Nephron progenitor cell (in vitro differentiated cells): Measurements from ENCODE around the gene BCKDHA.

Source experiments
- DNase-seq: peaks from one replicate; pipeline ENCODE4 v3.0.0; 2021
- H3K27ac Mint-ChIP-seq: 2 replicates; pipeline ENCODE4 v1.8.0; 2021; ENCODE audit warnings: mild to moderate bottlenecking, moderate library complexity, mixed read lengths
- H3K27me3 Mint-ChIP-seq: 2 replicates; pipeline ENCODE4 v1.8.0; 2021; ENCODE audit warnings: mild to moderate bottlenecking, low read depth, mixed read lengths; ENCODE audit not compliant: poor library complexity
- H3K36me3 Mint-ChIP-seq: 2 replicates; pipeline ENCODE4 v1.8.0; 2021; ENCODE audit warnings: low read depth, mixed read lengths
- H3K4me1 Mint-ChIP-seq: 2 replicates; pipeline ENCODE4 v1.8.0; 2021; ENCODE audit warnings: mixed read lengths
- H3K4me3 Mint-ChIP-seq: 2 replicates; pipeline ENCODE4 v1.8.0; 2021; ENCODE audit warnings: mild to moderate bottlenecking, moderate library complexity, mixed read lengths
- H3K9me3 Mint-ChIP-seq: 2 replicates; pipeline ENCODE4 v1.8.0; 2021; ENCODE audit warnings: mild to moderate bottlenecking, moderate library complexity, mixed read lengths
- TF ChIP-seq, protein P1 (sequence below): fragments of 200-600 bp; sonication (generic); IDR thresholded peaks from 2 replicates; pipeline ENCODE4 v1.5.0; 2021; ENCODE audit warnings: antibody characterized with exemption

Gene BCKDHA

DNA sequence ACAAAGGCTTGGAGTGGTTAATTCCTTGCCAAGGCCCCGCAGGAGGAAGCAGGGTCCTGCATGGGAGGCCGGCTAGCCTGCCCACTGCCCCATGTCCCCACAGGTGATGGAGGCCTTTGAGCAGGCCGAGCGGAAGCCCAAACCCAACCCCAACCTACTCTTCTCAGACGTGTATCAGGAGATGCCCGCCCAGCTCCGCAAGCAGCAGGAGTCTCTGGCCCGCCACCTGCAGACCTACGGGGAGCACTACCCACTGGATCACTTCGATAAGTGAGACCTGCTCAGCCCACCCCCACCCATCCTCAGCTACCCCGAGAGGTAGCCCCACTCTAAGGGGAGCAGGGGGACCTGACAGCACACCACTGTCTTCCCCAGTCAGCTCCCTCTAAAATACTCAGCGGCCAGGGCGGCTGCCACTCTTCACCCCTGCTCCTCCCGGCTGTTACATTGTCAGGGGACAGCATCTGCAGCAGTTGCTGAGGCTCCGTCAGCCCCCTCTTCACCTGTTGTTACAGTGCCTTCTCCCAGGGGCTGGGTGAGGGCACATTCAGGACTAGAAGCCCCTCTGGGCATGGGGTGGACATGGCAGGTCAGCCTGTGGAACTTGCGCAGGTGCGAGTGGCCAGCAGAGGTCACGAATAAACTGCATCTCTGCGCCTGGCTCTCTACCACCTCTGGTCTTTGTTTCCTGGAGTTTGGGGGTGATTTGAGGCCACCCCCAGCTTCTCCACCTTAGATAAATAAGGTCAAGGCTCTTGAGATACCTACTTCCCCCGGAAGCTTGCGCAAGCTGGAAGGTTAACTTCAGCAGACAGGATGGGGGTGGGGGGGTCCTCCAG is 26.9 kb downstream of the BCKDHA start:
- Mint-ChIP-seq H3K4me3 (no peak overlapping the region), H3K27ac (no peak overlapping the region), H3K27me3 (no peaks in the 10 kb centered on the region), H3K4me1 (peaks cover 35% of the 10 kb centered on the region), H3K9me3 (no peaks in the 10 kb centered on the region), H3K36me3 (peaks cover 18% of the 10 kb centered on the region)
- no peak for DNase-seq
- TF ChIP-seq, protein P1, sequence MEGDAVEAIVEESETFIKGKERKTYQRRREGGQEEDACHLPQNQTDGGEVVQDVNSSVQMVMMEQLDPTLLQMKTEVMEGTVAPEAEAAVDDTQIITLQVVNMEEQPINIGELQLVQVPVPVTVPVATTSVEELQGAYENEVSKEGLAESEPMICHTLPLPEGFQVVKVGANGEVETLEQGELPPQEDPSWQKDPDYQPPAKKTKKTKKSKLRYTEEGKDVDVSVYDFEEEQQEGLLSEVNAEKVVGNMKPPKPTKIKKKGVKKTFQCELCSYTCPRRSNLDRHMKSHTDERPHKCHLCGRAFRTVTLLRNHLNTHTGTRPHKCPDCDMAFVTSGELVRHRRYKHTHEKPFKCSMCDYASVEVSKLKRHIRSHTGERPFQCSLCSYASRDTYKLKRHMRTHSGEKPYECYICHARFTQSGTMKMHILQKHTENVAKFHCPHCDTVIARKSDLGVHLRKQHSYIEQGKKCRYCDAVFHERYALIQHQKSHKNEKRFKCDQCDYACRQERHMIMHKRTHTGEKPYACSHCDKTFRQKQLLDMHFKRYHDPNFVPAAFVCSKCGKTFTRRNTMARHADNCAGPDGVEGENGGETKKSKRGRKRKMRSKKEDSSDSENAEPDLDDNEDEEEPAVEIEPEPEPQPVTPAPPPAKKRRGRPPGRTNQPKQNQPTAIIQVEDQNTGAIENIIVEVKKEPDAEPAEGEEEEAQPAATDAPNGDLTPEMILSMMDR: no peak

DNA sequence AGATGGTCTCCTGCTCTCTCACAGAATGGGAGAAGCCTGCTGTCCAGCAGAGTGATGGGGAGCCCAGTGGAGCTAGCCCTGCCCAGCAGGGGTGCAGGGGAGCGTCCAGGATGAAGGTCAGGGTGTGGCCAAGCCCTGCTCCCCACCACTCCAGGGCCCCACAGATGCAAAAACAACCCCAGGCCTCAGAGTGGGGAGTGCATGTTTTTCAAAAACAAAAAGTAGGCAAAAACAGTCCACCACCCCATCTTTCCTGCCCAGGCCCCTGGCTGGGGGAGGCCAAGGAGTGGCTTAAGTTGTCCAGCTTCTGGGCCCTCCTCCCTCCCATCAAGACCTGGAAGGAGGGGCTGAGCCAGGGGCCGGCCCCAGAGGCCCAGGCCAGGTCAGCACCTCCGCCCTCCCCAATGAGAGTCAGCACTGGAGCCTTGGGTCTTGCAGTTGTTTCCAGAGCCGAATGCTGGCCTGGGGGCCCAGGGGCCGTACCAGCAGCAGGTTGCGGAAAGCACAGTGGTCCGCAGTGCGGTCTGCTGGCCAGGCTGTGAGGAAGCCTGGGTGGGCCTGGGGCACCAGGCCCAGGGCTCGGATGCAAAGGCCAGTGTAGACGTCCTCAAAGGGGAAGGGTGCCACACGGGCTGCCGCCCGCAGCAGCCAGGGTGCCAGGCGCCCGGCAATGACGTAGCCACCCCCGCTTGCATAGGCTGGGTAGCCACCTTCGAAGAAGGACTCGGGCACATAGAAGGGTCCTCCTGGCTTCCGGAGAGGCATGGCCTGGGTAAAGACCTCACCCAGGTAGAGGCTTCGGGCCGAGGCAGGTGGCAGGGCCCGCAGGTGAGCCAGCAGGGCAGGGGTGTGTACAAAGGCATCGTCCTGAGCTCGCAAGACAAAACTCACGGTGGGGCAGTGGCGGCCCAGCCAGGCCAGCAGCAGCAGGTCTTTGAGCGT is 27.8 kb downstream of the BCKDHA start:
- H3K4me3 Mint-ChIP-seq: peak overlapping the region; percentile 45
- H3K9me3 Mint-ChIP-seq: no peaks in the 10 kb centered on the region
- H3K4me1 Mint-ChIP-seq: peaks cover 35% of the 10 kb centered on the region
- no peaks in the 10 kb centered on the region for H3K27me3 Mint-ChIP-seq
- H3K36me3 Mint-ChIP-seq: peaks cover 12% of the 10 kb centered on the region
- DNase-seq: no peak
- TF ChIP-seq, protein P1: no peak
- no peak overlapping the region for H3K27ac Mint-ChIP-seq

DNA sequence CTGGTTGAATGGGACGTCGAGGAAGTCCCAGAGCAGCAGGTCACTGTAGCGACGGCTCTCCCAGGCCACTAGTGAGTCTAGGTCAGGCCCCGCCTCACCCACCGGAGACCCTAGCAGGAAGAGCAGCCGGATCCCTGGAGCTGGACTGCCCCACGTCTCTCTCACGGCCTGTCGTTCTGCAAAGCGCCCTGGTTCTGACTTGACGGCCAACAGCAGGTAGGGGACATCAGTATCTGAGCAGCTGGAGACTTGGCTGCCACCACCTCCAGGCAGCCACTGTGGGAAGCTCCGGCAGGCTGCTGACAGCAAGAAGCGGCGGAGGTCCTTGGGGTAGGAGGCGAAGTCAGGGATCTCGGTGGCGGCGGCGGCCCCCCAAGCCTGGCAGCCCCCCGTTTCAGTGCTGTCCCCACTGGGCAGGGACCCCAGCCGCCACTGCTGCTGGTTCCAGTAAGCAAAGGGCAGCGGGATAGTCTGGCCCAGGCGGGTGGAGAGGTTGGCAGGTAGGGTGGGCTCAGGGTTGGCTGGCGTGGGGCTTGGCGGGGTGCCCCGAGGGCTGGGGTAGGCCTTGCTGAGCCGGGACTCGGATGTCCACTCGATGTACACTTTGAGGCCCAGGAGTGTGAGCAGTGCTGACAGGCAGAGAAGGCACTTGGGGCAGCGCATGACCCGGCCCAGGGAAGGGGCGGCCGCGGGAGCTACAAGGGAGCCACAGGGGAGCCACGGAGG is 28.7 kb downstream of the BCKDHA start:
- no peak for DNase-seq
- H3K27ac Mint-ChIP-seq: peak overlapping the region; percentile 68
- peaks cover 41% of the 10 kb centered on the region for H3K4me1 Mint-ChIP-seq
- peak overlapping the region; percentile 85 for H3K4me3 Mint-ChIP-seq
- H3K36me3 Mint-ChIP-seq: peaks cover 13% of the 10 kb centered on the region
- H3K27me3 Mint-ChIP-seq: no peaks in the 10 kb centered on the region
- no peaks in the 10 kb centered on the region for H3K9me3 Mint-ChIP-seq
- TF ChIP-seq, protein P1: no peak

DNA sequence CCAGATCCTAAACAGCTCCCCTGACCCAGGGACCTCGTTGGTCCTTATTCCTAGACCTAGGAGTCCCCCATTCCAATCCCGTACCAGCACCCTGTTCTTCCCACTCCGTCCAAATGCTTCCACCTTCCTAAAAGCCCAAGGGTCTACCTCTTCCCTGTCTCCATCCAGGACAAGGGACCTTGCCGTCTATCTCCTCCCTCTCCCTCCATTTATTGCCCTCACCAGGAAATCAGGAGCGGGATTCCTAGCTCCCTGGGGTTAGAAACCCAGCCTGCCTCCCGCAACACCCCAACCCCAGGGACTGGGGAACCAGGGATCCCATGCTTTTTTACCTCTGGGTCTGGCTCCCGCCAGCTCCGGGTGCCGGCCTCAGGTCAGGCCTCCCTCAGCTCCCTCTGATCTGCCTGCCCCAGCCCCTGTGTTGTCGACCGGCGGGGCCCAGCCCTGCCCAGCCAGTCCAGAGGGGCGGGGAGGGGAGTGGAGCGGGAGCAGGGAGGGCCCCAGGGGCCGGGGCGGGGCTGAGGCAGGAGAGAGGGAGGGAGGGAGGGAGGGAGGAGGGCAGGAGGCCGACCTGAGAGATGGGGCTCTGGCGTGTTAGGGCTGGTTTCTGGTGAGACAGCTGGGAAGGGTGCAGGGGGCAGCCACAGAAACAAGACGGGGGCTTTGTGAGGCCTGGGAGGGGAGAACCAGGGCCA is 29.5 kb downstream of the BCKDHA start, which contains the start of gene B3GNT8:
Gene B3GNT8 (minus strand): TSS at position 423 of the 695 bp plus-strand sequence. CDS start 596 bp downstream, outside the sequence.
- Mint-ChIP-seq H3K9me3 (no peaks in the 10 kb centered on the region), H3K36me3 (peaks cover 7% of the 10 kb centered on the region), H3K4me3 (peak within 1 kb of the TSS; percentile 85), H3K27ac (peak within 1 kb of the TSS; percentile 80), H3K4me1 (peaks cover 49% of the 10 kb centered on the region), H3K27me3 (no peaks in the 10 kb centered on the region)
- TF ChIP-seq, protein P1: no peak
- peak; percentile 86 for DNase-seq
